Stimulated activated CD8-positive, alpha-beta memory T cell treated with anti-CD3 and anti-CD28 coated beads, Interleukin-12 subunit alpha, Interleukin-12 subunit beta, amount 100 ng/mL, for 24 hours (primary cell): ENCODE results near the gene BPIFB3.

Experiments
- DNase-seq: peaks from one replicate; pipeline ENCODE4 v3.0.0-alpha.2; 2020; ENCODE audit errors: extremely low read depth

The BPIFB3 gene

GRCh38 chr20:33015700-33016580 lies 37.8 kb upstream of the BPIFB3 start:
- no peak for DNase-seq

- DNase-seq: no peak
These were observed 37.1 kb upstream of the BPIFB3 start for GRCh38 chr20:33016581-33017109.

GRCh38 chr20:33017542-33017941 lies 36.2 kb upstream of the BPIFB3 start:
- DNase-seq: no peak

- DNase-seq: no peak
These were observed 35.4 kb upstream of the BPIFB3 start for GRCh38 chr20:33018169-33018931.

GRCh38 chr20:33019465-33020277 lies 34.0 kb upstream of the BPIFB3 start:
- no peak for DNase-seq

- DNase-seq: no peak
These were observed 33.2 kb upstream of the BPIFB3 start for GRCh38 chr20:33020278-33021161.

- DNase-seq: no peak
These were observed 31.8 kb upstream of the BPIFB3 start for GRCh38 chr20:33021879-33022278.

- no peak for DNase-seq
These were observed 31.4 kb upstream of the BPIFB3 start for GRCh38 chr20:33022289-33022688.

- DNase-seq: no peak
These were observed 30.8 kb upstream of the BPIFB3 start for GRCh38 chr20:33022694-33023438.

GRCh38 chr20:33023439-33024242 lies 30.1 kb upstream of the BPIFB3 start:
- DNase-seq: no peak

GRCh38 chr20:33024243-33024560 lies 29.5 kb upstream of the BPIFB3 start:
- DNase-seq: no peak

GRCh38 chr20:33024609-33025317 lies 28.9 kb upstream of the BPIFB3 start:
- DNase-seq: no peak

GRCh38 chr20:33025318-33025876 lies 28.3 kb upstream of the BPIFB3 start:
- DNase-seq: no peak

GRCh38 chr20:33026072-33026778 lies 27.5 kb upstream of the BPIFB3 start:
- DNase-seq: no peak

GRCh38 chr20:33026779-33027759 lies 26.6 kb upstream of the BPIFB3 start:
- DNase-seq: no peak
